ENCODE data around the gene RASGRP1. TPM values are rescaled to one million over a fixed set of nuclear protein-coding genes. Genes with fewer than 3 reads are reported as not detected.

Gene RASGRP1
- total RNA-seq, 4 donors from 2014 or later, result 0.22 to 2.1 (median 1.3) TPM

GRCh38 chr15:38558372-38559059 lies 6.1 kb downstream of the RASGRP1 start:
- peaks cover 0 to under 1% of the 10 kb centered on the region in 2 donors for H3K27me3 ChIP-seq
- DNase-seq (ENCODE audit: low spot score in 2 of 2), result no peak
- H3K36me3 ChIP-seq, result no peaks in the 10 kb centered on the region
- no peak overlapping the region for H3K4me3 ChIP-seq
- TF ChIP-seq CTCF (IDR thresholded peaks at IDR 0.05) (no peak), POLR2A (IDR thresholded peaks at IDR 0.05) (no peak), EP300 (IDR thresholded peaks at IDR 0.05) (no peak)
- H3K27ac ChIP-seq, result no peak overlapping the region
- WGBS, 2 donors, result 86% methylated on average over 6 of the region's 6 CpGs
- H3K4me1 ChIP-seq, result no peaks in the 10 kb centered on the region
- no peaks in the 10 kb centered on the region for H3K9me3 ChIP-seq

- WGBS, 2 donors, result 80 to 89% methylated on average over 10 of the region's 10 CpGs
- TF ChIP-seq CTCF (IDR thresholded peaks at IDR 0.05), result no peak
- TF ChIP-seq EP300 (IDR thresholded peaks at IDR 0.05), result no peak
- TF ChIP-seq POLR2A (IDR thresholded peaks at IDR 0.05), result no peak
- Histone ChIP-seq H3K27ac (no peak overlapping the region), H3K4me3 (no peak overlapping the region), H3K9me3 (no peaks in the 10 kb centered on the region), H3K36me3 (no peaks in the 10 kb centered on the region), H3K4me1 (no peaks in the 10 kb centered on the region), H3K27me3 (no peaks in the 10 kb centered on the region)
- no peak for DNase-seq (ENCODE audit: low spot score in 2 of 2)
These were observed 6.7 kb downstream of the RASGRP1 start for GRCh38 chr15:38557921-38558320.

- 80 to 87% methylated on average over 5 of the region's 5 CpGs for WGBS, 2 donors
- no peaks in the 10 kb centered on the region for H3K9me3 ChIP-seq
- TF ChIP-seq POLR2A (IDR thresholded peaks at IDR 0.05), result no peak
These were observed 8.8 kb downstream of the RASGRP1 start for GRCh38 chr15:38555686-38556334.

GRCh38 chr15:38554354-38554753 lies 10.3 kb downstream of the RASGRP1 start:
- no peak for DNase-seq (ENCODE audit: low spot score in 2 of 2)
- no peak overlapping the region for H3K4me3 ChIP-seq
- H3K9me3 ChIP-seq, result no peaks in the 10 kb centered on the region
- no peak for TF ChIP-seq POLR2A (IDR thresholded peaks at IDR 0.05)
- TF ChIP-seq CTCF (IDR thresholded peaks at IDR 0.05), result no peak
- no peak for TF ChIP-seq EP300 (IDR thresholded peaks at IDR 0.05)
- H3K4me1 ChIP-seq, result no peaks in the 10 kb centered on the region
- WGBS, 2 donors, result 58 to 60% methylated on average over 4 of the region's 4 CpGs
- H3K27me3 ChIP-seq, result no peaks in the 10 kb centered on the region
- H3K36me3 ChIP-seq, result no peaks in the 10 kb centered on the region
- H3K27ac ChIP-seq, result no peak overlapping the region

More at GRCh38 chr15:38555686-38556334, 8.8 kb downstream of the RASGRP1 start:
- Histone ChIP-seq H3K4me3 (no peak overlapping the region), H3K27ac (no peak overlapping the region), H3K36me3 (no peaks in the 10 kb centered on the region), H3K4me1 (no peaks in the 10 kb centered on the region), H3K27me3 (no peaks in the 10 kb centered on the region)
- no peak for DNase-seq (ENCODE audit: low spot score in 2 of 2)

GRCh38 chr15:38553071-38553470 lies 11.5 kb downstream of the RASGRP1 start:
- TF ChIP-seq POLR2A (IDR thresholded peaks at IDR 0.05) (no peak), CTCF (IDR thresholded peaks at IDR 0.05) (no peak), EP300 (IDR thresholded peaks at IDR 0.05) (no peak)
- H3K27ac ChIP-seq, result no peak overlapping the region
- H3K9me3 ChIP-seq, result no peaks in the 10 kb centered on the region
- DNase-seq (ENCODE audit: low spot score in 2 of 2), result no peak
- no peaks in the 10 kb centered on the region for H3K36me3 ChIP-seq
- no peaks in the 10 kb centered on the region for H3K27me3 ChIP-seq
- no peak overlapping the region for H3K4me3 ChIP-seq
- H3K4me1 ChIP-seq, result no peaks in the 10 kb centered on the region
- 81 to 92% methylated on average over 4 of the region's 4 CpGs for WGBS, 2 donors

Data from tibial nerve (tissue), 4 donors.